Esophagus squamous epithelium (tissue), 5 donors: ENCODE measurements around the gene FMN2. TPM values are rescaled to one million over a fixed set of nuclear protein-coding genes. Genes with fewer than 3 reads are reported as not detected.

ENCODE experiments used
- DNase-seq: peaks from one replicate; lab custom pipeline; 2025; lab: John Stamatoyannopoulos, UW
- H3K27ac ChIP-seq, 4 donors: fragments of 200-600 bp; sonication (generic); one replicate each; pipeline ENCODE4 v1.5.1; 2016 to 2019; ENCODE audit warnings: mild to moderate bottlenecking in 1 of 4
- H3K27me3 ChIP-seq, 4 donors: fragments of 200-600 bp; sonication (generic); 1 replicate in 3 of 4; 2 replicates in 1 of 4; pipeline versions ENCODE4 v1.5.1 to v1.6.0; 2017 to 2021; ENCODE audit warnings: antibody characterized with exemption in 1 of 4
- H3K36me3 ChIP-seq, 3 donors: fragments of 200-600 bp; sonication (generic); one replicate each; pipeline ENCODE4 v1.5.1; 2016 to 2019
- H3K4me1 ChIP-seq, 3 donors: fragments of 200-600 bp; sonication (generic); one replicate each; pipeline ENCODE4 v1.5.1; 2017 to 2019
- H3K4me3 ChIP-seq, 4 donors: fragments of 200-600 bp; sonication (generic); 1 replicate in 3 of 4; 2 replicates in 1 of 4; pipeline ENCODE4 v1.5.1; 2016 to 2019; ENCODE audit warnings: mild to moderate bottlenecking in 2 of 4, moderate library complexity in 1 of 4
- H3K9me3 ChIP-seq, 3 donors: fragments of 200-600 bp; sonication (generic); one replicate each; pipeline ENCODE4 v1.5.1; 2016 to 2019
- CTCF ChIP-seq, 6 experiments: fragments of 450-650 bp in 4 of 6; fragments of 200-600 bp in 2 of 6; sonication (generic) in 2 of 6; IDR thresholded peaks; one replicate each; pipeline ENCODE4 v1.5.1; 2016 to 2019; ENCODE audit warnings: antibody characterized with exemption in 6 of 6, mild to moderate bottlenecking in 4 of 6, moderate library complexity in 4 of 6
- POLR2A ChIP-seq, 4 donors: fragments of 450-650 bp; IDR thresholded peaks; one replicate each; pipeline ENCODE4 v1.6.1; 2017; ENCODE audit warnings: antibody characterized with exemption in 4 of 4, mild to moderate bottlenecking in 4 of 4, moderate library complexity in 3 of 4
- WGBS, 2 donors: methylation state at CpG; one replicate each; pipeline ENCODE4 v1.1.5; 2018; 5-methylcytosine and 5-hydroxymethylcytosine counted together
- intact Hi-C: fragments of 100-400 bp; cut with DNase I; formaldehyde crosslinking; loops from one replicate; pipeline ENCODE4 v1.15.0; 2022
- total RNA-seq, 4 donors: library from RNA; depleted of rRNA; stranded (reverse); fragments of >200 nt; gene quantifications; one replicate each; pipeline ENCODE4 v1.1.0, GENCODE V29; 2016
- donor health status: DM: yes; HTN: yes; CAD: no.

Gene FMN2
- total RNA-seq, 4 donors from 2014 or later = 0.19 to 0.35 TPM; not detected in 2

GRCh38 chr1:240101306-240101705 lies 9.6 kb downstream of the FMN2 start:
- 77 to 78% methylated on average over 7 of the region's 7 CpGs for WGBS, 2 donors
- no peaks in the 10 kb centered on the region for H3K36me3 ChIP-seq
- no peak for DNase-seq
- intact Hi-C loops = no loop called here
- H3K9me3 ChIP-seq = no peaks in the 10 kb centered on the region
- no peak for TF ChIP-seq CTCF (IDR thresholded peaks at IDR 0.05)
- no peak for TF ChIP-seq POLR2A (IDR thresholded peaks at IDR 0.05)
- H3K27ac ChIP-seq = no peak overlapping the region
- H3K4me1 ChIP-seq = no peaks in the 10 kb centered on the region
- no peak overlapping the region for H3K4me3 ChIP-seq
- H3K27me3 ChIP-seq = peaks cover 0 to 1% (median 0%) of the 10 kb centered on the region in 4 donors

- TF ChIP-seq POLR2A (IDR thresholded peaks at IDR 0.05) (no peak), CTCF (IDR thresholded peaks at IDR 0.05) (no peak)
- WGBS, 2 donors = 82 to 86% methylated on average over 3 of the region's 3 CpGs
- Histone ChIP-seq H3K4me3 (no peak overlapping the region), H3K9me3 (no peaks in the 10 kb centered on the region), H3K27me3 (no peaks in the 10 kb centered on the region), H3K4me1 (no peaks in the 10 kb centered on the region), H3K27ac (no peak overlapping the region), H3K36me3 (no peaks in the 10 kb centered on the region)
- intact Hi-C loops = no loop called here
- DNase-seq = no peak
Observed at GRCh38 chr1:240101737-240102136, 10.1 kb downstream of the FMN2 start.

- 70 to 75% methylated on average over 2 of the region's 2 CpGs for WGBS, 2 donors
- Histone ChIP-seq H3K4me3 (no peak overlapping the region), H3K27me3 (no peaks in the 10 kb centered on the region), H3K36me3 (no peaks in the 10 kb centered on the region), H3K27ac (no peak overlapping the region), H3K9me3 (no peaks in the 10 kb centered on the region), H3K4me1 (no peaks in the 10 kb centered on the region)
- intact Hi-C loops = no loop called here
- DNase-seq = no peak
- TF ChIP-seq POLR2A (IDR thresholded peaks at IDR 0.05) (no peak), CTCF (IDR thresholded peaks at IDR 0.05) (no peak)
Observed at GRCh38 chr1:240104672-240105071, 13.0 kb downstream of the FMN2 start.

- Histone ChIP-seq H3K27ac (no peak overlapping the region), H3K4me3 (no peak overlapping the region), H3K4me1 (no peaks in the 10 kb centered on the region), H3K27me3 (no peaks in the 10 kb centered on the region), H3K36me3 (no peaks in the 10 kb centered on the region), H3K9me3 (no peaks in the 10 kb centered on the region)
- no peak for DNase-seq
- 36 to 44% methylated on average over 3 of the region's 3 CpGs for WGBS, 2 donors
- TF ChIP-seq POLR2A (IDR thresholded peaks at IDR 0.05) (no peak), CTCF (IDR thresholded peaks at IDR 0.05) (no peak)
- intact Hi-C loops = no loop called here
Observed at GRCh38 chr1:240107058-240107684, 15.5 kb downstream of the FMN2 start.

- Histone ChIP-seq H3K36me3 (no peaks in the 10 kb centered on the region), H3K4me3 (no peak overlapping the region), H3K4me1 (no peaks in the 10 kb centered on the region), H3K27ac (no peak overlapping the region), H3K9me3 (no peaks in the 10 kb centered on the region), H3K27me3 (no peaks in the 10 kb centered on the region)
- no peak for TF ChIP-seq CTCF (IDR thresholded peaks at IDR 0.05)
- TF ChIP-seq POLR2A (IDR thresholded peaks at IDR 0.05) = no peak
- intact Hi-C loops = no loop called here
- WGBS, 2 donors = 54 to 60% methylated on average over 2 of the region's 2 CpGs
- no peak for DNase-seq
Observed at GRCh38 chr1:240109130-240109529, 17.4 kb downstream of the FMN2 start.
